Suprapubic skin (tissue), 4 donors: ENCODE measurements around the gene GTPBP8. TPM values are rescaled to one million over a fixed set of nuclear protein-coding genes. Genes with fewer than 3 reads are reported as not detected.

Experiments used
- DNase-seq, 2 donors: peaks; one replicate each; pipeline ENCODE4 v3.0.0-alpha.2; 2019; ENCODE audit warnings: low spot score in 2 of 2
- H3K27ac ChIP-seq: fragments of 200-600 bp; sonication (generic); one replicate; pipeline ENCODE4 v1.5.1; 2019
- H3K27me3 ChIP-seq: fragments of 200-600 bp; sonication (generic); one replicate; pipeline ENCODE4 v1.5.1; 2019
- H3K36me3 ChIP-seq: fragments of 200-600 bp; sonication (generic); one replicate; pipeline ENCODE4 v1.5.1; 2019
- H3K4me1 ChIP-seq: fragments of 200-600 bp; sonication (generic); one replicate; pipeline ENCODE4 v1.5.1; 2019
- H3K4me3 ChIP-seq: fragments of 200-600 bp; sonication (generic); one replicate; pipeline ENCODE4 v1.5.1; 2019; ENCODE audit warnings: mild to moderate bottlenecking
- H3K9me3 ChIP-seq: fragments of 200-600 bp; sonication (generic); one replicate; pipeline ENCODE4 v1.5.1; 2019
- EP300 ChIP-seq: sonication (generic); formaldehyde crosslinking; IDR thresholded peaks from one replicate; pipeline ENCODE4 v1.6.1; 2017; ENCODE audit warnings: antibody characterized with exemption
- POLR2A ChIP-seq, 2 donors: fragments of 450-650 bp; IDR thresholded peaks; one replicate each; pipeline ENCODE4 v1.6.1; 2017; ENCODE audit warnings: antibody characterized with exemption in 2 of 2, mild to moderate bottlenecking in 2 of 2, moderate library complexity in 2 of 2
- POLR2AphosphoS5 ChIP-seq, 3 donors: sonication (generic); formaldehyde crosslinking; IDR thresholded peaks; one replicate each; pipeline ENCODE4 v1.6.1; 2017; ENCODE audit warnings: antibody characterized with exemption in 3 of 3
- WGBS: methylation state at CpG from one replicate; pipeline ENCODE4 v1.1.5; 2018; 5-methylcytosine and 5-hydroxymethylcytosine counted together
- total RNA-seq, 4 donors: library from RNA; depleted of rRNA; stranded (reverse); fragments of >200 nt; gene quantifications; one replicate each; pipeline ENCODE4 v1.1.0, GENCODE V29; 2016
- TF ChIP-seq, protein P1 (sequence below), 2 donors: fragments of 200-600 bp in 1 of 2; fragments of 450-650 bp in 1 of 2; sonication (generic) in 1 of 2; IDR thresholded peaks; one replicate each; pipeline ENCODE4 v1.5.1; 2016 to 2019; ENCODE audit warnings: antibody characterized with exemption in 2 of 2, mild to moderate bottlenecking in 1 of 2, moderate library complexity in 1 of 2

Gene GTPBP8
- total RNA-seq, 4 donors from 2014 or later: 25.2 to 31.7 (median 29.2) TPM

DNA sequence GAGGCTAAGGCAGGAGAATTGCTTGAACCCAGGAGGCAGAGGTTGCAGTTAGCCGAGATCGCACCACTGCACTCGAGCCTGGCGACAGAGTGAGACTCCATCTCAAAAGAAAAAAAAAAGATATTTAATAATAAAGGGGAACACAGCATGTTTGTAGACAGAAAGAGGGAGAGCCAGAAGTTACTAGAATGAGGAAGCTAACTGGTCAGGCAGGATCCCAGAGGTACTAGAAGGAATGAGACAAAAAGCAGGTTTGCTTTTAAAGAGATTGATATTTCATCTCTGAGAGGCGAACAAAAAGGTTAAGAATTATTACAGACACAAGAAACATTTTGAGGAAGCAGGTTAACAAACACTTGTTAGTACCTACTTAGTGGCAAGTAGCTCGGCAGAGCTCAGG lies 25.1 kb upstream of the GTPBP8 start:
- Histone ChIP-seq H3K4me1 (no peaks in the 10 kb centered on the region), H3K36me3 (no peaks in the 10 kb centered on the region), H3K27me3 (no peaks in the 10 kb centered on the region), H3K9me3 (no peaks in the 10 kb centered on the region), H3K4me3 (no peak overlapping the region), H3K27ac (no peak overlapping the region)
- 87% methylated on average over 6 of the region's 6 CpGs for WGBS
- no peak for DNase-seq
- TF ChIP-seq, protein P1, sequence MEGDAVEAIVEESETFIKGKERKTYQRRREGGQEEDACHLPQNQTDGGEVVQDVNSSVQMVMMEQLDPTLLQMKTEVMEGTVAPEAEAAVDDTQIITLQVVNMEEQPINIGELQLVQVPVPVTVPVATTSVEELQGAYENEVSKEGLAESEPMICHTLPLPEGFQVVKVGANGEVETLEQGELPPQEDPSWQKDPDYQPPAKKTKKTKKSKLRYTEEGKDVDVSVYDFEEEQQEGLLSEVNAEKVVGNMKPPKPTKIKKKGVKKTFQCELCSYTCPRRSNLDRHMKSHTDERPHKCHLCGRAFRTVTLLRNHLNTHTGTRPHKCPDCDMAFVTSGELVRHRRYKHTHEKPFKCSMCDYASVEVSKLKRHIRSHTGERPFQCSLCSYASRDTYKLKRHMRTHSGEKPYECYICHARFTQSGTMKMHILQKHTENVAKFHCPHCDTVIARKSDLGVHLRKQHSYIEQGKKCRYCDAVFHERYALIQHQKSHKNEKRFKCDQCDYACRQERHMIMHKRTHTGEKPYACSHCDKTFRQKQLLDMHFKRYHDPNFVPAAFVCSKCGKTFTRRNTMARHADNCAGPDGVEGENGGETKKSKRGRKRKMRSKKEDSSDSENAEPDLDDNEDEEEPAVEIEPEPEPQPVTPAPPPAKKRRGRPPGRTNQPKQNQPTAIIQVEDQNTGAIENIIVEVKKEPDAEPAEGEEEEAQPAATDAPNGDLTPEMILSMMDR (IDR thresholded peaks at IDR 0.05): no peak
- TF ChIP-seq POLR2A (IDR thresholded peaks at IDR 0.05): no peak
- TF ChIP-seq EP300: no peak
- no peak for TF ChIP-seq POLR2AphosphoS5 (IDR thresholded peaks at IDR 0.05)

DNA sequence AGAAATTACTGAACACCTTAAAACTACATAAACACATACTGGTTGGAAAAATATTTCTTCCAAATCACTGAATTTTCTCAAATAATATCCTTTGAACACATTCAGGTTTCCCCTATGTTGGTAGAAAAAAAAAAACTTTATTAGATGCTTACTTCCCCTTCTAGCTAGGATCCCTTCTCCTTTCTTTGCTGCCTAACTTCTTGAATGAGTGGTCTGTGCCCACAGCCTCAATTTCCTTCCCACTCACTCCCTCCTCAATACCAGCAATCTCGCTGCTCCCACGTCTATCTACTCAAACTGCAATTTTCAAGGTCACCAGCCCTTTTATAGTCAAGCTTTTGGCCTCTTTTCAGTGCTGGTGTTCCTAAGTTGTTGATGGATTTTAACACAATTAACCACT lies 24.2 kb upstream of the GTPBP8 start:
- 54% methylated on average over 2 of the region's 2 CpGs for WGBS
- no peaks in the 10 kb centered on the region for H3K27me3 ChIP-seq
- H3K4me1 ChIP-seq: no peaks in the 10 kb centered on the region
- TF ChIP-seq, protein P1 (IDR thresholded peaks at IDR 0.05): no peak
- no peak for TF ChIP-seq POLR2A (IDR thresholded peaks at IDR 0.05)
- TF ChIP-seq POLR2AphosphoS5 (IDR thresholded peaks at IDR 0.05): no peak
- no peak for TF ChIP-seq EP300
- H3K4me3 ChIP-seq: no peak overlapping the region
- no peaks in the 10 kb centered on the region for H3K9me3 ChIP-seq
- H3K27ac ChIP-seq: no peak overlapping the region
- no peak for DNase-seq
- no peaks in the 10 kb centered on the region for H3K36me3 ChIP-seq

DNA sequence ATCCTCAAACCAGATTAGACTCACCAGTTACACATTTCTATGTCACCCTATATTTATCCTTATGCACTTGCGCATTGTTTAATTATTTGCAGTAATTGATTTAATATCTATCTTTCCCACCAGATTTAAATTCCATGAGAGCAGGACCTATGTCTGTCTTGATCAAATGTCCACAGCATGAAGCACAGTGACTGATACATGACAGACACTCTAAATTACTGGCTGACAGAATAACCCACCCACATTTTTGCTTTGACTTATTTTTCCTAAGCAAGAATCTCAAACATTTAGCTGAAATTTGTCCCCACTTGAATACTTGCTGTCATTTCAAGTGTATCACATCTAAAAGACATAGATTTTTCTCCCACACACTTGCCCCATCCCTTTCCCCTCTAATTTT lies 23.4 kb upstream of the GTPBP8 start:
- Histone ChIP-seq H3K36me3 (no peaks in the 10 kb centered on the region), H3K4me1 (peaks cover 3% of the 10 kb centered on the region), H3K27ac (no peak overlapping the region), H3K27me3 (no peaks in the 10 kb centered on the region), H3K4me3 (no peak overlapping the region), H3K9me3 (no peaks in the 10 kb centered on the region)
- no peak for TF ChIP-seq EP300
- DNase-seq: no peak
- 94% methylated on average over 1 of the region's 1 CpG for WGBS

DNA sequence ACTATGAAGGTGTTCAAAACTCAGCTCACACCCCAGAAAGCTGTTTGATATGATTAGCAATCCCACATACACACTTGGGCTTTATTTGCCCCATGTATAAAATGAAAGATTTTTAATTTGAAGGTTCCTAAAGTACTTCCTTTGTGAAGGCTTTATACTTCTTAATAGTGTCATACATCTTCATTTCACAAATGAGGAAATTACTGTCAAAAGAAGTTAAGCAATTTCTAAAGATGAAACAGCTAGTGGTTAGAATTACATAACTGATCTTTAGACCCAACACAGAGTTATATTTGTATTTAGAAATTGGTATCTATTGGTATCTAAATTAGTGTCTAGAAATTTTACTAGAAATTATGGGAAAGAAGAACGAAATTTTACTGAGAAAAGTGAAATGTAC lies 23.0 kb upstream of the GTPBP8 start:
- no peaks in the 10 kb centered on the region for H3K36me3 ChIP-seq
- no peak overlapping the region for H3K4me3 ChIP-seq
- no peak overlapping the region for H3K27ac ChIP-seq
- TF ChIP-seq, protein P1 (IDR thresholded peaks at IDR 0.05): no peak
- TF ChIP-seq POLR2A (IDR thresholded peaks at IDR 0.05) (no peak), EP300 (no peak), POLR2AphosphoS5 (IDR thresholded peaks at IDR 0.05) (no peak)
- H3K9me3 ChIP-seq: no peaks in the 10 kb centered on the region
- no peak for DNase-seq
- H3K4me1 ChIP-seq: peaks cover 3% of the 10 kb centered on the region
- WGBS: 76% methylated on average over 1 of the region's 1 CpG
- H3K27me3 ChIP-seq: no peaks in the 10 kb centered on the region

DNA sequence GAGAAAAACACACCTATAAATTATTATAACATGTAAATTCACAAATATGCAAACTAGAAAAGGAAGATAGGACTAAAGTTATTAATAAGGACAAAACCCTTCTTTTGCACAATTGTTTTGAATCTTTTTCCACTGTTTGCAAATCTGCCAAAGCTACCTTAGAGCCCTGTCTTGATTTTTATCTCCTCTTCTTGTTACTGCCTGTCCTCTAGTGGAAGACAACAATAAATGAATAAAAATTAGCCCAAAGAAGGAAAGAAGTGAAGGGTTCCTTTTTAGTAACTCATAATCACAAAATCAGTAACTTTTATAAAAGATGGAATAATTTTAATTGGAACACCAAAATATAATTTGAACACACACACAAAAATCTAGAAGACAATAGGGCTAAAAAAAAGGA lies 18.6 kb upstream of the GTPBP8 start:
- Histone ChIP-seq H3K27ac (no peak overlapping the region), H3K36me3 (no peaks in the 10 kb centered on the region), H3K9me3 (no peaks in the 10 kb centered on the region), H3K4me1 (peaks cover 8% of the 10 kb centered on the region), H3K4me3 (peak overlapping the region; percentile 23), H3K27me3 (no peaks in the 10 kb centered on the region)
- TF ChIP-seq POLR2A (IDR thresholded peaks at IDR 0.05): no peak
- no peak for TF ChIP-seq EP300
- TF ChIP-seq, protein P1 (IDR thresholded peaks at IDR 0.05): no peak
- TF ChIP-seq POLR2AphosphoS5 (IDR thresholded peaks at IDR 0.05): no peak
- no peak for DNase-seq
